Endometrial microvascular endothelial cells (primary cell): Measurements from ENCODE around the gene NFKBIL1. TPM values are rescaled to one million over a fixed set of nuclear protein-coding genes. Genes with fewer than 3 reads are reported as not detected.

ENCODE experiments used
- in situ Hi-C: cut with HindIII; loops from 2 replicates; pipeline ENCODE4 v1.10.0; 2017; ENCODE audit warnings: low sequenced_read_pairs, low pct_unique_long_range_greater_than_20kb; ENCODE audit errors: inconsistent ontology term
- total RNA-seq: library from RNA; depleted of rRNA; stranded (reverse); fragments of >200 nt; gene quantifications from one replicate; pipeline ENCODE4 v1.2.3, GENCODE V29; 2015; ENCODE audit errors: inconsistent ontology term

Gene NFKBIL1
- total RNA-seq, 1 donor from 2014 or later = 13.1 TPM

DNA sequence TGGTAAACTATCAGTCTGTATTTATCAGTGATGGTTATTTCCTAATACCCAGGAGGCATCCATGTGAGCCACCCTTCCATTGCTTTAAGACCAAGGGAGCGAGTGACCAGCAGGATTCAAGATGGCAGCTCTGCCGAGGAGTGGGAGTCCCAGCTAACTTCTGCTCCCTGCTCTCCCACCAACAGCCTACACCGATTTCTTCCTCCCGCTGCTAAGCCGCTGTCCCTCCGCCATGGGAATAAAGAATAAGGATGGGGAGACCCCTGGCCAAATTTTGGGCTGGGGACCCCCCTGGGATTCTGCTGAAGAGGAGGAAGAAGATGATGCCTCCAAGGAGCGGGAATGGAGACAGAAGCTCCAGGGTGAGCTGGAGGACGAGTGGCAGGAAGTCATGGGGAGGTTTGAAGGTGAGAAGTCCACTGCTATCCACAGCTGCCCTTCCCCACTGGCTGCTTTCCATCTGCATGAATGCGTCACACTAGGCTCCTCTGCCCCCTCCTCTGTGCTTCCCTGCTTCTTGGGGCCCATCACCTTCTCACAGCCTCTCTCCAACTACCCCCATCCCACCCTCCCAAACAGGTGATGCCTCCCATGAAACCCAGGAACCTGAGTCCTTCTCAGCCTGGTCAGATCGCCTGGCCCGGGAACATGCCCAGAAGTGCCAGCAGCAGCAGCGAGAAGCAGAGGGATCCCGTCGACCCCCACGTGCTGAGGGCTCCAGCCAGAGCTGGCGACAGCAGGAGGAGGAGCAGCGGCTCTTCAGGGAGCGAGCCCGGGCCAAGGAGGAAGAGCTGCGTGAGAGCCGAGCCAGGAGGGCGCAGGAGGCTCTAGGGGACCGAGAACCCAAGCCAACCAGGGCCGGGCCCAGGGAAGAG is 10.3 kb downstream of the NFKBIL1 start:
- in situ Hi-C loops = no loop called here

DNA sequence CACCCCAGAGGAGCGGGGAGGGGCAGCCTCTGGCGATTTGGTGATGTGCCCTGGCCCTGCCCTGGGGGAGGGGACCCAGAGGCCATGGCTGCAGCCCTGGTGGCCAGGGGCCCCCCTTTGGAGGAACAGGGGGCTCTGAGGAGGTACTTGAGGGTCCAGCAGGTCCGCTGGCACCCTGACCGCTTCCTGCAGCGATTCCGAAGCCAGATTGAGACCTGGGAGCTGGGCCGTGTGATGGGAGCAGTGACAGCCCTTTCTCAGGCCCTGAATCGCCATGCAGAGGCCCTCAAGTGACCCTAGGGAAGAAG is 10.9 kb downstream of the NFKBIL1 start:
- in situ Hi-C loops = no loop called here

DNA sequence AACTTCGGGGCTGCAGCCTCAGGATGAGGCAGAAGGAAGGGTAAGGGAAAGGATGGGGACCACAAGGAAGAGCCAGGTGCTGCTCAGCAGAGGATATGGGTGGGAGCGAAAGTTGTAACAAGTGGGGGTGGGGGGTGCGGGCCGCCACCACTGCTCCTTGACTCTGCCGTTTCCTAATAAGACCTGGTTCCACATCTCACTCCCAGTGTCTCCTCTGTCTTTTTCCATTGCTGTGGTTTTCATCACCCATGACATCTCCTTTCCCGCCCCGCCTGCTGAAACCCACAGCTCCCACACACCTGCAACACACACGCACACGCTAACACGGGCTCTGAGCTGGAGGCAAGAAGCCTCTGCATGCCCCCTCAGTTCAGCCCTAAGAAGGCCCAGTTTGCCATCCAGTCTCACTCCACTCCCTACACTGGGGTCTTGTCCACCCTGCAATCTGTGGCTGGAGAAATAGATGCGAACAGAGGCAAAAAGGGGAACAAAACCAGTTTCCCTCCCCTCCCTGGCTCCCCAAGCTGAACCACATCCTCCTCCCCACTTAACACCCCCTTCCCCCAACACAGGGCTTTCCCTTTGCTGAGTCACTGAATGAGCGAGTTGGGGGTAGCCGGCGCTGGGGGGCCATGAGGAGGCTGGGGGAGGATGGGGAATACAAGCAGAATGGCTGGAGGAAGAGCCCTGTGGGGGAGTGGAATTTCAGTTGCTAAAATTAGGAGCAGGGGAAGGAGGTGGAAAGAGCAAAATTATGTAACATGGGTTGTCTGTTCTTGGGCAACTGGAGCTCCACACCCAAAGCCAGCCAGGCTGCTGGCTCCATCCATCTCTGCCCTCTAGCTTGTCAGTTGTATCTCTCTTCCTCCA is 11.5 kb downstream of the NFKBIL1 start:
- in situ Hi-C loops = no loop called here

DNA sequence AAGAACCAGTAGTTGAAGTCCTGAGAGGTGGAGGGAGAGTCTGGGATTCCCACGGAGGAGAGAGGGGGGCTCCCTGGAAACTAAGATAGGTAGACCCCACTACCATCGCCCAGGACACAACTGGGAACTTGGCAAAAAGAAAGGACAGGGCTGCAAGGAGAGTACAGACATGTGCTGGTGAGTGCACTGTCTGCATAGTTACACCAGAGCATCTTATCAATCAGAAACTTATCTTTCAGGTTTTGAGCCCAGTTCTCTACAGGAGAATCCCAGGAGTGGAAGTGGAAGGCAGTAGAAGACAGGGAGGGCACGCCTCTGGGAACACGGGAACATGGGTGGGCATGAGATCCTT is 12.2 kb downstream of the NFKBIL1 start:
- in situ Hi-C loops = no loop called here

DNA sequence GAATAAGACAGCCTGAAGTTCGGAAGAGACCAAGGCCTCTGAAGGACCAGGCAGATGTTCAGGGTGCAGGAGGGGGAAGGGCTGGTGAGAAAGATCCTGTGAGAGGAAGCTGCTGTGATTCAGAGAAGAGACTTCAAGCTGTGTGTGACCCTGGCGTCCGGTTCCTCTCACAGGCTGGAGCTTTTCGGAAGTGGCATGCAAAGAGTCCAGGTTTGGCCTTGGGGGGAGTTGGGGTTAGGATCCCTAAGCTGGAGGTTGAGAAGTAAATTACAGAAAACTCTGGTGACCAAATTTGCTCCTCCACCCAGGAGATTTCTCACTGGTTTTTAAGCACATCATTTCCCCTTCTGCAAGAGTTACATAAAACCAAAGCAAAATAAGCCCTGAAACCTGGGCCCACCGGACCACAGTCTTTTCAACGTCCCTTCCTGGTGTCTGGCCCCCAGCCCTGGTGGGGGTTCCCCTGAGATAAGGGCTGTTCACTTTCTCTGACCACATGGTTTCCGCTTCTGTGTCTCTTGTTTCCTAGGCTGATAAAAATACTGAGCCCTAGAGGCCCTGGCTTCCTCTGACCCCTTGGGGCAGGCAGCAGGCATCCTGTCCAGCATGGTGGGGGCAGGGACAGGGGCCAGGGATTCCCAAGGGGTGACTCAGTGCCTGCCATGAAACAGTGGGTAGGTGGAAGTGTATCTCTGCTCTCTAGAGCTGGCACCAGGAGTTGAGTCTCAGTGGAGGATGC is 12.7 kb downstream of the NFKBIL1 start:
- in situ Hi-C loops = no loop called here

DNA sequence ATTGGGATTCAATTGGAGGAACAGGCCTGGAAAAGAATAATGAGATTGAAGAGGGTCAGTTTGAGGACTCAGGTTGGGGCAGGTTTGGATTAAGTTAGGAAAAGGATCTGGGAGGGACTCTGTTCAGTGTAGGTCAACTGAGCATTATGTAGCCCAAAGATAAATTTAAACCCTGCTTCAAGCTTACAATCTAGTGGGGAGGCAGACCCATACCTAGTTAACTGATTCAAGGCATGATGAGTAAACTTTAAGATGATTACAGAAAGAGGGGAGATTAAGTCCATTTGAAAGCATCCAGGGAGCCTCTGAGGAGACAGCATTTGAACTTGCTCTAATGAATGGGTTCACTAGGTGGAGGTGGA is 13.3 kb downstream of the NFKBIL1 start:
- in situ Hi-C loops = no loop called here

DNA sequence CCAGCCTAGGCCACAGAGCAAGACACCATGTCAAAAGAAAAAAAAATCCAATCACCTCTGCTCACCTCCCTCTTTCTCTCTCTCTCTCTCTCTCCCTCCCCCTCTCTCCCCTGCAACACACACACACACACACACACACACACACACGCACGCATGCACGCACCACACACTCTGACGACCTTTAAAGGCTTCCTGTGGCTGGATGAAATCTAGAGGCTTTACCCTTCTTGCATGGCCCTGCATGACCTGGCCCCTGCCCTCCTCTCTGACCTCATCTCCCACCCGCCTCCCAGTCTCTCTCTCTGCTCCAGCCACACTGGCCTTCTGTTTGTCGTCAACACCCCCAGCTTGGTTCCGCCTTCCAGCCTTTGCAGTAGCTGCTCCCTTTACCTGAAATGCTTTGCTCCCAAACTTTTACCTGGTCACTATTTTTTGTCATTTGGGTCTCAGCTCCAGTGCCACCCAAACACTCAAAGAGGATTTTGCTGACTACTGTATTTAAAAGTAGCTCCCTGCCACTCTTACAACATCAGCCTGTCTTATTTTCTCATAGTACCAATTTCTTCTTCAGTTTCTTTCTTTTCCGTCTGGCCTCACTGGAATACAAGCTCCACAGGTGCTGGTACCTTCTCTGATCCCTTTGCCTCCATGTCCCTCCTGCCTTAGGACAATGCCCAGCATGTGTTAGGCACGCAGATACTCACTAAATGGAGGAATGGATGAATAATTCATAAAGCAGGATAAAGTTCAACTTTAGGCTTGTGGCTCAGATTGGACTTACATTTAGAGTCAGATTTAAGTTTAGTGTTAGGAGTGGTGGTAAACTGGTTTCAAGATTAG is 20.3 kb downstream of the NFKBIL1 start:
- in situ Hi-C loops = no loop called here

DNA sequence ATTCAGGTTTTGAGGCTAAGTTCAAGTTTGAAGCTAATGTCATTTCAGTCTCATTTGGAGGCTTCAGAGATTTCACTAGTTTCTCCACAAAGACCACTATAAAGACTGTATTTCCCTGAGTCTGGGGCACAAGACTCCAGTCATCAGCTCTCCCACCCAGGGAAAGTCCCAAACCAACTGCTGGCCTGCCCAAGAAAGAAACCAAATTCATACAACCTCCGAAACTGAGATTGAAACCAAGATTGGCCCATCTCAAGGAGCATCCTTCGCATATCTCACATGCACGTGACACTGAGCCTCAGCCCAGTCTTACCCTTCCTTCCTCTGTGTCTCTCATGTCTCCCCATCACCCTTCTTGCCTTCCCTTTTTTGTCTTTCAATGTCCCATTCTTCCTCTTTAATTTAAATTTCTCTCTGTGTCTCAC is 21.1 kb downstream of the NFKBIL1 start:
- in situ Hi-C loops = no loop called here

DNA sequence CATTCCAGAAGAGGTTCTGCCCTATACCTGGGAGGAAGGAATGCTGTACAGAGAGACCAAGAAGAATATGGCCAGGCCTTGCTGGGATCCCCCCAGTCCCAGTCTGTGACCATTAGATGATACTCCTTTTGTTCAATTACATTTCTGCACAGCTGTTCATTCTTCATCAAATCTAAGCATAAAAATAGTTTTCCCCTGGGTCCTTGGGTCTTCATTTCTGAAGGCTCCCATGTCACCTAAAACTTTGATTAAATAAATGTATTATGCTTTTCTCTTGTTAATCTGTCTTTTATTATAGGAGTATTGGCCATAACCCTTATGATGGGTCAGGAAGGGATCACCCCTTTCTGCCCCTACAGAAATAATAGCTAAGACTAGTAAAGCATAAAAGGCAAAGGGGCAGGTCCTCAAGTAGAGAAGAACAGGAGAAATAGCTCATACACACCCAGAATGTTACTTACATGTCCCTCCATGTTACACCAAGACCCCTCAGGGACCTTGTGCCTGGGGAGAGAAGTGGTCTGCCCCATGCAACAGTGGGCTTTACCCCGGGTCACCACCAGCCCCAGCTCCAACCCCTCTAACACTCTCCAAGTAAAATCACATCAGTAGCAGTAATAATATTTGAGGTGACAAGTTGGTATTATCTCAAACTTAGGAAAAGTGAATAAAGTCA is 22.6 kb downstream of the NFKBIL1 start:
- in situ Hi-C loops = no loop called here

DNA sequence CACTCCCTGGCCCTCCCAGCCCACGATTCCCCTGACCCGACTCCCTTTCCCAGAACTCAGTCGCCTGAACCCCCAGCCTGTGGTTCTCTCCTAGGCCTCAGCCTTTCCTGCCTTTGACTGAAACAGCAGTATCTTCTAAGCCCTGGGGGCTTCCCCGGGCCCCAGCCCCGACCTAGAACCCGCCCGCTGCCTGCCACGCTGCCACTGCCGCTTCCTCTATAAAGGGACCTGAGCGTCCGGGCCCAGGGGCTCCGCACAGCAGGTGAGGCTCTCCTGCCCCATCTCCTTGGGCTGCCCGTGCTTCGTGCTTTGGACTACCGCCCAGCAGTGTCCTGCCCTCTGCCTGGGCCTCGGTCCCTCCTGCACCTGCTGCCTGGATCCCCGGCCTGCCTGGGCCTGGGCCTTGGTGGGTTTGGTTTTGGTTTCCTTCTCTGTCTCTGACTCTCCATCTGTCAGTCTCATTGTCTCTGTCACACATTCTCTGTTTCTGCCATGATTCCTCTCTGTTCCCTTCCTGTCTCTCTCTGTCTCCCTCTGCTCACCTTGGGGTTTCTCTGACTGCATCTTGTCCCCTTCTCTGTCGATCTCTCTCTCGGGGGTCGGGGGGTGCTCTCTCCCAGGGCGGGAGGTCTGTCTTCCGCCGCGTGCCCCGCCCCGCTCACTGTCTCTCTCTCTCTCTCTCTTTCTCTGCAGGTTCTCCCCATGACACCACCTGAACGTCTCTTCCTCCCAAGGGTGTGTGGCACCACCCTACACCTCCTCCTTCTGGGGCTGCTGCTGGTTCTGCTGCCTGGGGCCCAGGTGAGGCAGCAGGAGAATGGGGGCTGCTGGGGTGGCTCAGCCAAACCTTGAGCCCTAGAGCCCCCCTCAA is 24.9 kb downstream of the NFKBIL1 start, which contains the start of gene LTA:
LTA (plus strand) TSS at position 249 of the 871 bp plus-strand sequence; CDS start at position 703, 454 bp downstream.
- in situ Hi-C loops = no loop called here

DNA sequence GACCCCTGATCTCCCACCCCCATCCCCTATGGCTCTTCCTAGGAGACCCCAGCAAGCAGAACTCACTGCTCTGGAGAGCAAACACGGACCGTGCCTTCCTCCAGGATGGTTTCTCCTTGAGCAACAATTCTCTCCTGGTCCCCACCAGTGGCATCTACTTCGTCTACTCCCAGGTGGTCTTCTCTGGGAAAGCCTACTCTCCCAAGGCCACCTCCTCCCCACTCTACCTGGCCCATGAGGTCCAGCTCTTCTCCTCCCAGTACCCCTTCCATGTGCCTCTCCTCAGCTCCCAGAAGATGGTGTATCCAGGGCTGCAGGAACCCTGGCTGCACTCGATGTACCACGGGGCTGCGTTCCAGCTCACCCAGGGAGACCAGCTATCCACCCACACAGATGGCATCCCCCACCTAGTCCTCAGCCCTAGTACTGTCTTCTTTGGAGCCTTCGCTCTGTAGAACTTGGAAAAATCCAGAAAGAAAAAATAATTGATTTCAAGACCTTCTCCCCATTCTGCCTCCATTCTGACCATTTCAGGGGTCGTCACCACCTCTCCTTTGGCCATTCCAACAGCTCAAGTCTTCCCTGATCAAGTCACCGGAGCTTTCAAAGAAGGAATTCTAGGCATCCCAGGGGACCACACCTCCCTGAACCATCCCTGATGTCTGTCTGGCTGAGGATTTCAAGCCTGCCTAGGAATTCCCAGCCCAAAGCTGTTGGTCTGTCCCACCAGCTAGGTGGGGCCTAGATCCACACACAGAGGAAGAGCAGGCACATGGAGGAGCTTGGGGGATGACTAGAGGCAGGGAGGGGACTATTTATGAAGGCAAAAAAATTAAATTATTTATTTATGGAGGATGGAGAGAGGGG is 26.1 kb downstream of the NFKBIL1 start:
- in situ Hi-C loops = no loop called here

DNA sequence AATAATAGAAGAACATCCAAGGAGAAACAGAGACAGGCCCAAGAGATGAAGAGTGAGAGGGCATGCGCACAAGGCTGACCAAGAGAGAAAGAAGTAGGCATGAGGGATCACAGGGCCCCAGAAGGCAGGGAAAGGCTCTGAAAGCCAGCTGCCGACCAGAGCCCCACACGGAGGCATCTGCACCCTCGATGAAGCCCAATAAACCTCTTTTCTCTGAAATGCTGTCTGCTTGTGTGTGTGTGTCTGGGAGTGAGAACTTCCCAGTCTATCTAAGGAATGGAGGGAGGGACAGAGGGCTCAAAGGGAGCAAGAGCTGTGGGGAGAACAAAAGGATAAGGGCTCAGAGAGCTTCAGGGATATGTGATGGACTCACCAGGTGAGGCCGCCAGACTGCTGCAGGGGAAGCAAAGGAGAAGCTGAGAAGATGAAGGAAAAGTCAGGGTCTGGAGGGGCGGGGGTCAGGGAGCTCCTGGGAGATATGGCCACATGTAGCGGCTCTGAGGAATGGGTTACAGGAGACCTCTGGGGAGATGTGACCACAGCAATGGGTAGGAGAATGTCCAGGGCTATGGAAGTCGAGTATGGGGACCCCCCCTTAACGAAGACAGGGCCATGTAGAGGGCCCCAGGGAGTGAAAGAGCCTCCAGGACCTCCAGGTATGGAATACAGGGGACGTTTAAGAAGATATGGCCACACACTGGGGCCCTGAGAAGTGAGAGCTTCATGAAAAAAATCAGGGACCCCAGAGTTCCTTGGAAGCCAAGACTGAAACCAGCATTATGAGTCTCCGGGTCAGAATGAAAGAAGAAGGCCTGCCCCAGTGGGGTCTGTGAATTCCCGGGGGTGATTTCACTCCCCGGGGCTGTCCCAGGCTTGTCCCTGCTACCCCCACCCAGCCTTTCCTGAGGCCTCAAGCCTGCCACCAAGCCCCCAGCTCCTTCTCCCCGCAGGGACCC is 27.0 kb downstream of the NFKBIL1 start:
- in situ Hi-C loops = no loop called here

DNA sequence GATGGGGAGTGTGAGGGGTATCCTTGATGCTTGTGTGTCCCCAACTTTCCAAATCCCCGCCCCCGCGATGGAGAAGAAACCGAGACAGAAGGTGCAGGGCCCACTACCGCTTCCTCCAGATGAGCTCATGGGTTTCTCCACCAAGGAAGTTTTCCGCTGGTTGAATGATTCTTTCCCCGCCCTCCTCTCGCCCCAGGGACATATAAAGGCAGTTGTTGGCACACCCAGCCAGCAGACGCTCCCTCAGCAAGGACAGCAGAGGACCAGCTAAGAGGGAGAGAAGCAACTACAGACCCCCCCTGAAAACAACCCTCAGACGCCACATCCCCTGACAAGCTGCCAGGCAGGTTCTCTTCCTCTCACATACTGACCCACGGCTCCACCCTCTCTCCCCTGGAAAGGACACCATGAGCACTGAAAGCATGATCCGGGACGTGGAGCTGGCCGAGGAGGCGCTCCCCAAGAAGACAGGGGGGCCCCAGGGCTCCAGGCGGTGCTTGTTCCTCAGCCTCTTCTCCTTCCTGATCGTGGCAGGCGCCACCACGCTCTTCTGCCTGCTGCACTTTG is 28.0 kb downstream of the NFKBIL1 start, which contains the start of gene TNF:
TNF (plus strand) TSS at position 231 of the 567 bp plus-strand sequence; CDS start at position 408, 177 bp downstream.
- in situ Hi-C loops = no loop called here

DNA sequence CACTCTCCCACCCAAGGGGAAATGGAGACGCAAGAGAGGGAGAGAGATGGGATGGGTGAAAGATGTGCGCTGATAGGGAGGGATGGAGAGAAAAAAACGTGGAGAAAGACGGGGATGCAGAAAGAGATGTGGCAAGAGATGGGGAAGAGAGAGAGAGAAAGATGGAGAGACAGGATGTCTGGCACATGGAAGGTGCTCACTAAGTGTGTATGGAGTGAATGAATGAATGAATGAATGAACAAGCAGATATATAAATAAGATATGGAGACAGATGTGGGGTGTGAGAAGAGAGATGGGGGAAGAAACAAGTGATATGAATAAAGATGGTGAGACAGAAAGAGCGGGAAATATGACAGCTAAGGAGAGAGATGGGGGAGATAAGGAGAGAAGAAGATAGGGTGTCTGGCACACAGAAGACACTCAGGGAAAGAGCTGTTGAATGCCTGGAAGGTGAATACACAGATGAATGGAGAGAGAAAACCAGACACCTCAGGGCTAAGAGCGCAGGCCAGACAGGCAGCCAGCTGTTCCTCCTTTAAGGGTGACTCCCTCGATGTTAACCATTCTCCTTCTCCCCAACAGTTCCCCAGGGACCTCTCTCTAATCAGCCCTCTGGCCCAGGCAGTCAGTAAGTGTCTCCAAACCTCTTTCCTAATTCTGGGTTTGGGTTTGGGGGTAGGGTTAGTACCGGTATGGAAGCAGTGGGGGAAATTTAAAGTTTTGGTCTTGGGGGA is 28.7 kb downstream of the NFKBIL1 start:
- in situ Hi-C loops = no loop called here
